GM19023 (cell line): ENCODE data around the gene CCPG1.
A peak's percentile ranks its signal among the peaks of the same experiment; 100 is the strongest.

Experiments used
- ATAC-seq: cut with Tn5 transposase; IDR thresholded peaks from one replicate; pipeline ENCODE4 v1.9.1; 2021; ENCODE audit warnings: mild to moderate bottlenecking, moderate library complexity; ENCODE audit not compliant: unreplicated experiment

Gene CCPG1

DNA sequence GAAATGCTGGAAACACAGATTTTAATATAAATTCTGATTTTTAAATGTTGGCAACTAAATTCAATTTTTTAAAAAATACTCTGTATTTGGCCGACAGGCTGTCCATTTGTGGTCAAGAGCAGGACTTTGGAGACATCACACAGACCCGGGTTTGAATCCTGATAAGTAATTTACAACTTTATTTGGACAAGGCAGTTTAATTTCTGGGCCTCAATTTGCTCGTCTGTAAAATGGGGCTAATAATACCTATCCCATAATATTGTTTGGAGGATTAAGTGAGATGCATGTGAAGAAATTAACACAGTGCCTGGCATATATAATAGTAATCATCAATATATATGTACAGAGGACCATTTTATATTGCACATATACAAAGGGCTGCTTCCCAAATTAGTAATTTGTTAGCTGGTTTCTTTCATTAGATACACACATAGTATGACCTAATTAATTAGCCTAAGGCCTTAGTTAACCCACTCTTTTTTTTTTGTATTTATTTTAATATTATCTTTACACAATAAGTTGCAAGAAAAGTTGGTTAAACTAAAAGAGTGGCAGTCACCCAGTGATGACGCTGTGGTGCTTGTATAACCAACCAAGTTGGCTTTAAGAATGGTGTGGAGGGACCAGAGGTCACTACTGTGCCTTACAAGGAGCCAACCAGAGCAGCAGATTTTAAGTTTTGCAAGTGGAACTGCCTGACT is 88.5 kb downstream of the CCPG1 start:
- peak; percentile 32 for ATAC-seq

GRCh38 chr15:55318588-55319494 is 89.3 kb downstream of the CCPG1 start, which contains the start of the genes PIGB and PIGBOS1:
TSS of gene PIGB (plus strand) at chr15:55319222. CDS start at chr15:55319251, 29 bp downstream.
TSS of gene PIGBOS1 (minus strand) at chr15:55319123. CDS start at chr15:55317792, 1,331 bp downstream.
- ATAC-seq = peak; percentile 93
